GM19023 (cell line): ENCODE data around the gene HOOK1.
"Not testable (repeated sequence)": the region's sequence is repeated elsewhere in the genome, so short reads cannot be mapped to it uniquely, and the experiment has no call there.

Experiments
- ATAC-seq: cut with Tn5 transposase; IDR thresholded peaks from one replicate; pipeline ENCODE4 v1.9.1; 2021; ENCODE audit warnings: mild to moderate bottlenecking, moderate library complexity; ENCODE audit not compliant: unreplicated experiment

HOOK1 gene

DNA sequence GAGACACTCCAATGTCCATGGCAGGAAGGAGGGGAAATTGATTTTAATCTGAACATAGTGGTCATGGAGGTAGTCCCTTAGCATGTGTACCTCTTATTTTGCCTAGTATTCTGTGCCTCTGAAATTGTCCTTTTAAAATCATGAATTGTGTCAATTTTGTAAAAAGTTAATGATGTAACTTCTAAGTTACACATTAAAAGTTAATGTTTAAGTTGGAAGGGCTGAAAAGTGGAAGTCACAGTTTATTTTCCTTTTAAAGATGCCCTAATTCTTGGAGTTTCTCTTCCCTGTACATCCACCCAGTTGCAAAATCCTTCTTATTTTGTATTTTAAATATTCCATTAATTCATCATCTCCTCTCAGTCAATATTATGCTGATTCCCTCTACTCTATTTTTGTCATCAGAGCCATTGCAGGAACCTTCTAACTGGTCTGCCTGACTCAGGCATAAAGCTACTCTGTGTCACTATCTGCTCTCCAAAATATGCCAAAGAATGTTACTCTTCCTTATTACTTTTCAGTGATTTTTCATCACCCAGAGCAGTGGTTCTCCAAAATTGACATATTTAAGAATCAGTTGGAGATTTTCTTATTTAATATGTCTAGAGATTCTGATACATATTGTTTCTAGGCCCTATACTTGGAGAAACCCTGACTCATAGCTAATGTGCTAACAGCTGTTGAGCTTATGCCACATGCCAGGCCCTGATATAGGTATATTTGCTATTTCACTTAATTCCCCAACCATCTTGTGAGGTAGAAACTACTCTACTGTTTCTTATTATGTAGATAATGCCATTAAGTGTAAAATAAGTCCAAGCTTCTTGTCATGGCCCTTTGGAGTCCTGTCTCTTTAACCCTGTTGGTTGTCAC, 5.1 kb downstream of the HOOK1 start:
- ATAC-seq = no peak

DNA sequence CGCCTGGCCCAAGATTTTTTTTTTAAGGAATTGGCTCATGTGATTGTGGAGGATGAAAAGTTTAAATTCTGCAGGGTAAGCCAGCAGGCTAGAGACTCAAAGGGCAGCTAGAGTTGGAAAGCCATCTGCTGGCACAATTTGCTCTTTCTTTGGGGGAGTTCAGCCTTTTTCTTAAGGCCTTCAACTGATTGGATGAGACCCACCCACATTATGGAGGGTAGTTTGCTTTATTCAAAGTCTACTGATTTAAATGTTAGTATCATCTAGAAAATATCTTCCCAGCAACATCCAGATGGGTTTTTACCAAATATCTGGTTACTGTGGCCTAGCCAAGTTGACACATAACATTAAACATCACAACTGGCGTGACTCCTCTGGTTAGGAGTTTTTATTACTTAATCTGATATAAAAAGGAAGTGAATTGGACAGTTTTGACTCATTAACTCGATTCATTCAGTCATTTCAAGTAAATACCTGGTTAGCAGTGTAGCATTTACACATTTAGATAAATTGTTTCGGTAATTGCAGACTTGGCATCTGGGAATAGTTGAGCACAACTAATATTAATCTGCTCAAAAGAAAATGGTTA, 12.4 kb downstream of the HOOK1 start:
- no peak for ATAC-seq

- no peak for ATAC-seq
These were observed 13.4 kb downstream of the HOOK1 start for GRCh38 chr1:59828160-59828559.

DNA sequence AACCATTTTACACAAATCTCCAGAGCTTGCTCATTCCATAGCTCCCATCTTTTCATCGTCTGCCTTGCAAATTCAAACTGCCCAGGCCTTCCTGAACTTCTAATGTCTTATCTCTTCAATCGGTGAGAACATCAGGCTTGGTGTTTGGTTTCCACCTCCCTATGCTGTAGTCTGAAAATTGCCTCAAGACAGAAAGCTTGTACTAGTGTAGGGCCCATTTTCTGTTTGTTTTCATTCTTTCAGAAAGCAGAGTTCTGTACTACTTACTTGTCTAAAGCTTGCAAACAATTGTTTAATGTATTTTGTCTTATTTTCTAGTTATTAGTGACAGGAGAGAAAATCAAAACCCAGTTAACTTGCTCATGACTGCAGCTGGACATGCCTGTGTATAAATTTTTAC, 16.8 kb downstream of the HOOK1 start:
- no peak for ATAC-seq

DNA sequence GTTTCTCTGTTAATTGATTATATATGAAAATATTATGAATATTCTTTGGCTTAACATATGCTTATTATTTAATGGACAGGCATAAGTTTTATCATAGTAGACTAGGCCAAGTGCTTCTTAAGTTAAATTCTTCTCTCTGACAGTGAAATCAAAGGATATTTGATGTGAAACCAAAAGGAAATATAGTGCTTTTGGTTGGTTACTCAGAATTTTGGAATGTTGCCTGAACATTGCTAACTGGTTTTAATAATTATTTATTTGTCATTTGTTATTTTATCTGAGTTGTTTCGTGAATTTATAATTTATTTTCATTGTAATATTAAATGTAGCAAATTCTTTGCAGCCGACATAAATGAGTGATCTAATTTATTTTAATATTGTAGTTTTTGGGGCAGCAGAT, 18.3 kb downstream of the HOOK1 start:
- ATAC-seq = no peak

DNA sequence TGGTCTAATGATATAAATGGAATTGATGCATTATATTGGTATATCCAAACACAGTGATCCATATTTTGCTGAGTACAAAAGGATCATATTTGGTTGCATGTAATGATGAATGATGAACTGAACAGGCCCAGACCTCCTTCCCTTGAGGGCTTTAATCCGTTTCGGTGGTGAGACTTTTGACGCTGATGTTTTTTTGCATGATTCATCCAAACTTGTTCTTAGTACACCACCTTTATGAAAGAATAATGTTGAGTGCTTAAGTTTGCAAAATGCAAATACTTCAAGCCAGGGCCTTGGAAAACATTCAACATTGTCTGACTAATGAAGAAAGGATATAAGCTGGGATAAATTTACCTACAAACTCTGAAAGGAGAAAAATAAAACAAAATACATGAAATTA, 19.2 kb downstream of the HOOK1 start:
- no peak for ATAC-seq

GRCh38 chr1:59837857-59838256, 23.1 kb downstream of the HOOK1 start:
- not testable (repeated sequence) for ATAC-seq

GRCh38 chr1:59845091-59845490, 30.3 kb downstream of the HOOK1 start:
- no peak for ATAC-seq

- no peak for ATAC-seq
These were observed 31.6 kb downstream of the HOOK1 start for GRCh38 chr1:59846209-59846894.

- ATAC-seq = no peak
These were observed 32.1 kb downstream of the HOOK1 start for GRCh38 chr1:59846895-59847282.

GRCh38 chr1:59852117-59852516, 37.4 kb downstream of the HOOK1 start:
- no peak for ATAC-seq

- not testable (repeated sequence) for ATAC-seq
These were observed 40.5 kb downstream of the HOOK1 start for GRCh38 chr1:59855297-59855696.

DNA sequence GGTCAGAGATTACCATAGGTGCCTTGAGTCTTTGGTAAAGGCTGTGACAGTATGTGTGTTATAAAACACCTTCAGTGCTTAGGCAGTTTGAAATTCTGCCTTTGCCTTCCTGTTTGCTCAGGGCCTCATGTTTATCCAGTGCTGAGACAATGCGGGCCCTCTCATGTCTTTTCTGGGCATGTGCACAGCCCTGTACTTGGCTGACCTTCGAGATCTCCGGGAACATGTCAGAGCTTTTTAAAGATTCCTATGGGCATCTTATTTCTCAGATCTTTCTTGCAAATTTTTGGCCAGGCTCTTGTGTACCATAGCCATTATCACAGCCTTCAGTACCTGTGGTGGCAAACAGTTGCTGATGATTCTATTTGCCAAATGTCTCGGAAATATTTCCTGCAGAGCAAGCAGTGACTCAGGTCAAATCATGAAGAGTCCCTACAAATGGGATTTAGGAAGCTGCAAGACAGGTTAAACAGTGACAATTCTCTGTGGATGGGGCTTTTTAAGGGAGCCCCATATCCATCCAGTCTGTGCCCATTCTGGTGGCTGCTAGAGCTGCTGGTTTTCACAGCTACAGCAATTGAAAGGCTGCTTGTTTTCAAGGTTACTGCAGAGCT, 42.1 kb downstream of the HOOK1 start:
- no peak for ATAC-seq

DNA sequence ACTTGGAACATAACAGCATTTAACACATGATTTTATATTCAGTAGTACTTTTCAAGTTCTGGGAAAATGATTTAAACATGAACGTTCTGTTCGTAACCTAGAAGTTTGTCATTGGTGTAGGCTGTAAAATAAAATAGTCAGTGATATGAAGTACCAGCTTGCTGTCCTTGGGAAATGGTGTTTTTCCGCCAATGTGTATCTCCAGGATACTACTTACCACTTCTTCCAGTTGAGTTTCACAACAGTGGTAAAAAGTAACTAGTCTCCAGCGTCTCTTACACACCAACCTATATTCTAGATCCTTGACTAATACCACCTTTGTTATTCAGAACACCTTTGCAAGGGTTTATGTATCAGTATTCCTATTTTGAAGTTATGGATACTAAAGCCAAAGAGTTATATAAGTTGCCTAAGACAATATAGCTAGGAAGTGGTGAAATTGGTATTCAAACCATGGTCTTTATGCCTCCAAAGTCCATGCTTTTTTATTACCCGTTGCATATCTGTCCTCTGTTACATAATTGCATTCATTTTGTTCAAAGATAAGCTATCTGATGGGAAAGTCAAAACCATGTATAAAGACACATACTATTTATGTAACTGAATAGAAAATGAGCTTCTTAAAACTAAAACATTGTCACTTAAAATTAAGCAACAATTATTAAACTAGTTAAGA, 43.1 kb downstream of the HOOK1 start:
- no peak for ATAC-seq

GRCh38 chr1:59866462-59866861, 51.7 kb downstream of the HOOK1 start:
- ATAC-seq = no peak

- no peak for ATAC-seq
These were observed 57.0 kb downstream of the HOOK1 start for GRCh38 chr1:59871746-59872145.

- no peak for ATAC-seq
These were observed 62.4 kb downstream of the HOOK1 start for GRCh38 chr1:59877108-59877682.

GRCh38 chr1:59878370-59878769, 63.6 kb downstream of the HOOK1 start:
- ATAC-seq = no peak

- no peak for ATAC-seq
These were observed 64.8 kb downstream of the HOOK1 start for GRCh38 chr1:59879574-59879973.

- no peak for ATAC-seq
These were observed 65.3 kb downstream of the HOOK1 start for GRCh38 chr1:59879996-59880505.
